Peyer's patch (tissue), 4 donors: ENCODE data around the gene MKRN2OS.

ENCODE experiments used
- POLR2A ChIP-seq, 2 donors: fragments of 450-650 bp; IDR thresholded peaks; one replicate each; pipeline ENCODE4 v1.5.1; 2017; ENCODE audit warnings: antibody characterized with exemption in 2 of 2, mild to moderate bottlenecking in 2 of 2, moderate library complexity in 2 of 2
- TF ChIP-seq, protein P1 (sequence below), 6 experiments: fragments of 450-650 bp in 4 of 6; fragments of 200-600 bp in 2 of 6; sonication (generic) in 1 of 6; IDR thresholded peaks; one replicate each; pipeline ENCODE4 v1.5.1; 2017 to 2019; ENCODE audit warnings: antibody characterized with exemption in 6 of 6, mild to moderate bottlenecking in 3 of 6, moderate library complexity in 1 of 6

DNA sequence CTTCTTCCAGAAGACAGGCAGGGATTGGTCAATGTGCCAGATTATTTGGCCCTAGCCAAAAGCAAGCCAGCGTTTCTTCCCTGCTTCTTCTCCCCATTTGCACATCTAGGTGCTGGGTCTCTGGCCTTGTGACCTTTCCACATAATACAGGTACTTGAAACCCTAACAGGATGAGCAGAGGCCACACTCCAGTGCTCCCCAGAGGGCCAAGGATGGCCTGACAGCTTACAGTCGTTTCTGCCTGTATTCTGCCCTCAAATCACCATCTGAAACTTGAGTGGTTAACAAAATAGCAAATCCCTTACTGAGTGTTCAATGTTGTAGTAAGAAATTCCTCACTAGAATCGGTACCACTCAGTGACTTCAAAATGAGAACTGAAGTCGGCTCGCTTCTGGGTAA is 40.7 kb upstream of the MKRN2OS start:
- TF ChIP-seq, protein P1, sequence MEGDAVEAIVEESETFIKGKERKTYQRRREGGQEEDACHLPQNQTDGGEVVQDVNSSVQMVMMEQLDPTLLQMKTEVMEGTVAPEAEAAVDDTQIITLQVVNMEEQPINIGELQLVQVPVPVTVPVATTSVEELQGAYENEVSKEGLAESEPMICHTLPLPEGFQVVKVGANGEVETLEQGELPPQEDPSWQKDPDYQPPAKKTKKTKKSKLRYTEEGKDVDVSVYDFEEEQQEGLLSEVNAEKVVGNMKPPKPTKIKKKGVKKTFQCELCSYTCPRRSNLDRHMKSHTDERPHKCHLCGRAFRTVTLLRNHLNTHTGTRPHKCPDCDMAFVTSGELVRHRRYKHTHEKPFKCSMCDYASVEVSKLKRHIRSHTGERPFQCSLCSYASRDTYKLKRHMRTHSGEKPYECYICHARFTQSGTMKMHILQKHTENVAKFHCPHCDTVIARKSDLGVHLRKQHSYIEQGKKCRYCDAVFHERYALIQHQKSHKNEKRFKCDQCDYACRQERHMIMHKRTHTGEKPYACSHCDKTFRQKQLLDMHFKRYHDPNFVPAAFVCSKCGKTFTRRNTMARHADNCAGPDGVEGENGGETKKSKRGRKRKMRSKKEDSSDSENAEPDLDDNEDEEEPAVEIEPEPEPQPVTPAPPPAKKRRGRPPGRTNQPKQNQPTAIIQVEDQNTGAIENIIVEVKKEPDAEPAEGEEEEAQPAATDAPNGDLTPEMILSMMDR (IDR thresholded peaks at IDR 0.05) = no peak
- TF ChIP-seq POLR2A (IDR thresholded peaks at IDR 0.05) = no peak
